Keratinocyte (primary cell): ENCODE results near the gene NOP16. TPM values are rescaled to one million over a fixed set of nuclear protein-coding genes. Genes with fewer than 3 reads are reported as not detected.
A peak's percentile ranks its signal among the peaks of the same experiment; 100 is the strongest.

Experiments
- DNase-seq: peaks from one replicate; pipeline ENCODE4 v3.0.0-alpha.2; 2011; ENCODE audit warnings: low read depth, missing footprints, low spot score
- FAIRE-seq: peaks from 2 replicates; lab custom pipeline; 2011; peaks lifted over from hg19 to GRCh38; lab: Jason Lieb, UNC
- H2AFZ ChIP-seq: 2 replicates; pipeline ENCODE4 v1.6.0; 2012; ENCODE audit warnings: low read length, control low read depth, inconsistent platforms; ENCODE audit not compliant: control insufficient read depth
- H3K27ac ChIP-seq: 2 replicates; pipeline ENCODE4 v1.5.1; 2011; ENCODE audit warnings: low read length; ENCODE audit not compliant: control insufficient read depth, insufficient read depth
- H3K27me3 ChIP-seq: 3 replicates; pipeline ENCODE4 v1.6.0; 2011; ENCODE audit warnings: low read length; ENCODE audit not compliant: control insufficient read depth, insufficient read depth; ENCODE audit errors: extremely low read depth
- H3K36me3 ChIP-seq, 2 experiments: 2 replicates in 1 of 2; 3 replicates in 1 of 2; pipeline ENCODE4 v1.5.1; 2011; ENCODE audit warnings: low read length in 2 of 2, mild to moderate bottlenecking in 1 of 2; ENCODE audit not compliant: control insufficient read depth in 2 of 2, insufficient read depth in 2 of 2; ENCODE audit errors: extremely low read depth in 1 of 2
- H3K4me1 ChIP-seq: 3 replicates; pipeline ENCODE4 v1.5.1; 2011; ENCODE audit warnings: low read length; ENCODE audit not compliant: control insufficient read depth, insufficient read depth; ENCODE audit errors: extremely low read depth
- H3K4me2 ChIP-seq: 3 replicates; pipeline ENCODE4 v1.6.0; 2011; ENCODE audit warnings: low read depth, low read length; ENCODE audit not compliant: control insufficient read depth, insufficient read depth; ENCODE audit errors: extremely low read depth
- H3K4me3 ChIP-seq, 3 experiments: fragments of 200-600 bp in 1 of 3; sonication (generic) in 1 of 3; 2 replicates in 2 of 3; 3 replicates in 1 of 3; pipeline ENCODE4 v1.5.1; 2011 to 2016; ENCODE audit warnings: low read length in 3 of 3, mild to moderate bottlenecking in 3 of 3, control low read depth in 2 of 3, inconsistent platforms in 1 of 3, low read depth in 1 of 3, mixed read lengths in 1 of 3, mixed run types in 1 of 3, moderate library complexity in 1 of 3; ENCODE audit not compliant: control insufficient read depth in 2 of 3, insufficient read depth in 2 of 3; ENCODE audit errors: extremely low read depth in 1 of 3
- H3K79me2 ChIP-seq: 2 replicates; pipeline ENCODE4 v1.6.0; 2012; ENCODE audit warnings: low read length; ENCODE audit not compliant: control insufficient read depth, insufficient read depth
- H3K9ac ChIP-seq: 3 replicates; pipeline ENCODE4 v1.6.0; 2011; ENCODE audit warnings: low read length; ENCODE audit not compliant: control insufficient read depth, insufficient read depth; ENCODE audit errors: extremely low read depth
- H3K9me1 ChIP-seq: 3 replicates; pipeline ENCODE4 v1.6.0; 2011; ENCODE audit warnings: low read length; ENCODE audit not compliant: control insufficient read depth, insufficient read depth; ENCODE audit errors: extremely low read depth
- H3K9me3 ChIP-seq: 2 replicates; pipeline ENCODE4 v1.5.1; 2012; ENCODE audit warnings: low read depth, low read length; ENCODE audit not compliant: control insufficient read depth
- H4K20me1 ChIP-seq: 3 replicates; pipeline ENCODE4 v1.6.0; 2011; ENCODE audit warnings: low read length; ENCODE audit not compliant: control insufficient read depth, insufficient read depth; ENCODE audit errors: extremely low read depth
- CTCF ChIP-seq, 3 experiments: IDR thresholded peaks in 1 of 3; conservative IDR thresholded peaks in 1 of 3; optimal IDR thresholded peaks in 1 of 3; 2 replicates in 2 of 3; 3 replicates in 1 of 3; pipeline versions ENCODE3 to v1.5.1; 2011; ENCODE audit warnings: low read length in 3 of 3, mild to moderate bottlenecking in 3 of 3, moderate library complexity in 2 of 3, control low read depth in 1 of 3, inconsistent platforms in 1 of 3; ENCODE audit not compliant: insufficient read depth in 2 of 3; ENCODE audit errors: extremely low read depth in 1 of 3
- EZH2 ChIP-seq: IDR thresholded peaks from one replicate; pipeline ENCODE4 v1.6.1; 2012; ENCODE audit warnings: inconsistent platforms, mild to moderate bottlenecking, low read length, moderate library complexity
- dilution Hi-C: fragments of 300-500 bp; cut with MboI; formaldehyde crosslinking; loops from one replicate; pipeline ENCODE4 v1.7.0; 2020; ENCODE audit warnings: low sequenced_read_pairs; ENCODE audit not compliant: extremely low pct_ligation_motif_present
- polyA plus RNA-seq, 5 experiments: library from polyadenylated mRNA; depleted of rRNA in 3 of 5; stranded (reverse) in 3 of 5; stranded (forward) in 1 of 5; unstranded in 1 of 5; fragments of >200 nt; gene quantifications; 1 replicate in 1 of 5; 2 replicates in 3 of 5; 3 replicates in 1 of 5; pipeline versions ENCODE4 v1.2.1 to v1.2.3, GENCODE V29; 2011 to 2012; ENCODE audit warnings: missing spikeins in 2 of 5, low read depth in 1 of 5, low replicate concordance in 1 of 5

NOP16 gene
- polyA plus RNA-seq, 1 donor (not counting 4 experiments of a cell fraction or from before 2014, with no cell fraction given): 96.7 TPM

- Histone ChIP-seq H3K4me2 (peak overlapping the region; percentile 77), H3K4me1 (peaks cover 57% of the 10 kb centered on the region), H3K27me3 (no peaks in the 10 kb centered on the region), H3K36me3 (peaks cover 12 to 22% of the 10 kb centered on the region in 2 experiments), H3K79me2 (peaks cover 64% of the 10 kb centered on the region), H3K4me3 (peak overlapping the region; percentile 86 to 95 (median 91)), H2AFZ (no peak overlapping the region), H4K20me1 (peaks cover 11% of the 10 kb centered on the region), H3K9ac (peak overlapping the region; percentile 91), H3K27ac (peak overlapping the region; percentile 86), H3K9me1 (no peaks in the 10 kb centered on the region), H3K9me3 (no peaks in the 10 kb centered on the region)
- DNase-seq (no peak), FAIRE-seq (no peak)
- TF ChIP-seq CTCF (optimal IDR thresholded peaks at IDR 0.05 in 1 of 3, IDR thresholded peaks at IDR 0.05 in 1 of 3, conservative IDR thresholded peaks at IDR 0.05 in 1 of 3; ENCODE audit: extremely low read depth in 1 of 3, insufficient read depth in 2 of 3, low read length in 3 of 3) (no peak), EZH2 (no peak)
- dilution Hi-C loops: no loop called here
Measured at GRCh38 chr5:176412517-176413254, 24.3 kb upstream of the NOP16 start.

GRCh38 chr5:176410486-176411180, 22.2 kb upstream of the NOP16 start:
- no peak overlapping the region for H3K4me3 ChIP-seq
- peak overlapping the region; percentile 60 for H3K27ac ChIP-seq
- H3K4me1 ChIP-seq: peaks cover 47% of the 10 kb centered on the region

More at GRCh38 chr5:176410486-176411180, 22.2 kb upstream of the NOP16 start:
- Histone ChIP-seq H2AFZ (no peak overlapping the region), H3K27me3 (no peaks in the 10 kb centered on the region), H3K4me2 (peak overlapping the region; percentile 76), H3K36me3 (peaks cover 23 to 33% of the 10 kb centered on the region in 2 experiments), H3K79me2 (peaks cover 75% of the 10 kb centered on the region), H3K9me1 (no peaks in the 10 kb centered on the region), H3K9ac (no peak overlapping the region), H4K20me1 (peaks cover 11% of the 10 kb centered on the region), H3K9me3 (no peaks in the 10 kb centered on the region)
- TF ChIP-seq EZH2 (no peak), CTCF (optimal IDR thresholded peaks at IDR 0.05 in 1 of 3, IDR thresholded peaks at IDR 0.05 in 1 of 3, conservative IDR thresholded peaks at IDR 0.05 in 1 of 3; ENCODE audit: extremely low read depth in 1 of 3, insufficient read depth in 2 of 3, low read length in 3 of 3) (peak; percentile 53 to 68 (median 67))
- DNase-seq: peak; percentile 89
- dilution Hi-C loops: no loop called here
- FAIRE-seq: peak; percentile 86
